HFF-Myc (cell line): ENCODE results near the gene ZNF530.
A peak's percentile ranks its signal among the peaks of the same experiment; 100 is the strongest.

Experiments
- DNase-seq: peaks from one replicate; pipeline ENCODE4 v3.0.0-alpha.2; 2011; ENCODE audit warnings: low read depth; ENCODE audit errors: extremely low read depth
- H3K4me3 ChIP-seq: replicated peaks from 2 replicates; pipeline ENCODE4 v1.5.1; 2011; ENCODE audit warnings: low read depth, mild to moderate bottlenecking, control low read depth, low read length
- CTCF ChIP-seq: IDR thresholded peaks from 2 replicates; pipeline ENCODE4 v1.5.1; 2012; ENCODE audit warnings: mild to moderate bottlenecking, low read depth, low read length, control low read depth; ENCODE audit errors: missing control alignments

ZNF530 gene

GRCh38 chr19:57651654-57651996 lies 51.9 kb downstream of the ZNF530 start:
- no peak for DNase-seq
- TF ChIP-seq CTCF: peak; percentile 5

GRCh38 chr19:57653689-57654088 lies 54.0 kb downstream of the ZNF530 start:
- no peak for TF ChIP-seq CTCF
- no peak overlapping the region for H3K4me3 ChIP-seq
- no peak for DNase-seq

More at GRCh38 chr19:57651654-57651996, 51.9 kb downstream of the ZNF530 start:
- no peak overlapping the region for H3K4me3 ChIP-seq

- no peak overlapping the region for H3K4me3 ChIP-seq
- no peak for TF ChIP-seq CTCF
- DNase-seq: no peak
Measured at GRCh38 chr19:57655443-57655842, 55.8 kb downstream of the ZNF530 start.

- H3K4me3 ChIP-seq: no peak overlapping the region
- no peak for TF ChIP-seq CTCF
- no peak for DNase-seq
Measured at GRCh38 chr19:57656346-57656745, 56.7 kb downstream of the ZNF530 start.
